H1 (cell line): Measurements from ENCODE around the gene ABCB11. TPM values are rescaled to one million over a fixed set of nuclear protein-coding genes. Genes with fewer than 3 reads are reported as not detected.

Experiments used
- CTCF ChIA-PET: fragments of 300-600 bp; sonication (Branson Sonifier 250); formaldehyde crosslinking; loops from one replicate; lab custom pipeline; 2021; ENCODE audit not compliant: partially characterized antibody; lab: Charles Lee
- POLR2A ChIA-PET: fragments of 300-600 bp; sonication (Branson Sonifier 250); formaldehyde crosslinking; loops from one replicate; lab custom pipeline; 2021; ENCODE audit warnings: inconsistent platforms; ENCODE audit not compliant: partially characterized antibody; lab: Charles Lee
- DNase-seq, 2 experiments: peaks; one replicate each; pipeline versions ENCODE4 v3.0.0 to v3.0.0-alpha.2; 2010 to 2022; ENCODE audit warnings: low spot score in 2 of 2, low read depth in 1 of 2, mixed read lengths in 1 of 2
- FAIRE-seq: peaks from 2 replicates; lab custom pipeline; 2011; peaks lifted over from hg19 to GRCh38; lab: Jason Lieb, UNC
- H2AFZ ChIP-seq: 2 replicates; pipeline ENCODE4 v1.8.1; 2012; ENCODE audit warnings: low read length, inconsistent platforms
- H2AK5ac ChIP-seq: 2 replicates; pipeline ENCODE4 v1.6.1; 2013; ENCODE audit warnings: low read depth, low read length
- H2BK120ac ChIP-seq: replicated peaks from 2 replicates; pipeline ENCODE3; 2013; ENCODE audit warnings: low read depth, low read length, inconsistent platforms
- H2BK12ac ChIP-seq: 2 replicates; pipeline ENCODE4 v1.6.1; 2013; ENCODE audit warnings: low read depth, low read length
- H2BK15ac ChIP-seq: 2 replicates; pipeline ENCODE4 v1.6.1; 2013; ENCODE audit warnings: low read length
- H2BK20ac ChIP-seq: 2 replicates; pipeline ENCODE4 v1.6.1; 2013; ENCODE audit warnings: low read length
- H2BK5ac ChIP-seq: 2 replicates; pipeline ENCODE4 v1.6.1; 2013; ENCODE audit warnings: low read depth, low read length
- H3K14ac ChIP-seq: 2 replicates; pipeline ENCODE4 v1.6.1; 2013; ENCODE audit warnings: inconsistent platforms; ENCODE audit not compliant: insufficient read length
- H3K18ac ChIP-seq: 2 replicates; pipeline ENCODE4 v1.6.1; 2013; ENCODE audit warnings: low read length; ENCODE audit errors: extremely low read depth
- H3K23ac ChIP-seq: 2 replicates; pipeline ENCODE4 v1.6.1; 2013; ENCODE audit warnings: inconsistent platforms; ENCODE audit not compliant: insufficient read length
- H3K23me2 ChIP-seq: 2 replicates; pipeline ENCODE4 v1.6.1; 2013; ENCODE audit warnings: low read depth, low read length
- H3K27ac ChIP-seq: 2 replicates; pipeline ENCODE4 v1.6.1; 2011; ENCODE audit warnings: low read depth, low read length, inconsistent platforms
- H3K27me3 ChIP-seq, 4 experiments: replicated peaks in 1 of 4; 1 replicate in 1 of 4; 2 replicates in 3 of 4; pipeline versions ENCODE4 v1.6.1 to v1.8.1; 2011 to 2013; ENCODE audit warnings: low read length in 3 of 4, mild to moderate bottlenecking in 3 of 4, inconsistent platforms in 2 of 4, mixed read lengths in 2 of 4, moderate library complexity in 1 of 4; ENCODE audit not compliant: control insufficient read depth in 3 of 4, insufficient read depth in 3 of 4; ENCODE audit errors: extremely low read depth in 1 of 4
- H3K36me3 ChIP-seq, 4 experiments: 2 replicates each; pipeline versions ENCODE4 v1.6.1 to v1.8.1; 2011 to 2013; ENCODE audit warnings: mild to moderate bottlenecking in 4 of 4, low read length in 3 of 4, moderate library complexity in 2 of 4, control low read depth in 1 of 4, inconsistent platforms in 1 of 4; ENCODE audit not compliant: insufficient read depth in 4 of 4, control insufficient read depth in 2 of 4
- H3K4ac ChIP-seq: replicated peaks from 2 replicates; pipeline ENCODE3; 2013; ENCODE audit warnings: low read length, low read depth, mixed read lengths, inconsistent platforms; ENCODE audit not compliant: insufficient read length
- H3K4me1 ChIP-seq, 4 experiments: replicated peaks in 1 of 4; 1 replicate in 1 of 4; 2 replicates in 3 of 4; pipeline versions ENCODE4 v1.6.1 to v1.8.1; 2011 to 2013; ENCODE audit warnings: low read length in 3 of 4, inconsistent platforms in 2 of 4, mixed read lengths in 1 of 4; ENCODE audit not compliant: insufficient read depth in 4 of 4, control insufficient read depth in 3 of 4
- H3K4me2 ChIP-seq, 2 experiments: 2 replicates each; pipeline versions ENCODE4 v1.6.1 to v1.8.1; 2011 to 2013; ENCODE audit warnings: low read depth in 2 of 2, low read length in 2 of 2, control low read depth in 1 of 2, inconsistent platforms in 1 of 2, mild to moderate bottlenecking in 1 of 2; ENCODE audit not compliant: insufficient read depth in 1 of 2
- H3K4me3 ChIP-seq, 4 experiments: fragments of 200-600, 300-600 bp in 1 of 4; sonication (generic), shearing (Covaris generic), sonication (Bioruptor Twin) in 1 of 4; 2 replicates each; pipeline versions ENCODE4 v1.5.1 to v1.8.1; 2011 to 2016; ENCODE audit warnings: low read length in 4 of 4, low read depth in 3 of 4, control low read depth in 2 of 4, inconsistent platforms in 2 of 4, mild to moderate bottlenecking in 2 of 4, mixed read lengths in 1 of 4, moderate library complexity in 1 of 4; ENCODE audit not compliant: insufficient read depth in 2 of 4; ENCODE audit errors: extremely low read depth in 1 of 4
- H3K56ac ChIP-seq: replicated peaks from 2 replicates; pipeline ENCODE3; 2013; ENCODE audit warnings: low read depth, mild to moderate bottlenecking, mixed read lengths, low read length, inconsistent platforms; ENCODE audit not compliant: insufficient read length
- H3K79me1 ChIP-seq: 2 replicates; pipeline ENCODE4 v1.6.1; 2013; ENCODE audit warnings: low read depth, low read length, control low read depth
- H3K79me2 ChIP-seq, 2 experiments: 2 replicates each; pipeline versions ENCODE4 v1.6.1 to v1.8.1; 2012 to 2013; ENCODE audit warnings: low read length in 2 of 2, mild to moderate bottlenecking in 2 of 2, inconsistent platforms in 1 of 2; ENCODE audit not compliant: insufficient read depth in 2 of 2, control insufficient read depth in 1 of 2
- H3K9ac ChIP-seq, 4 experiments: replicated peaks in 1 of 4; 1 replicate in 1 of 4; 2 replicates in 3 of 4; pipeline versions ENCODE4 v1.6.1 to v1.8.1; 2011 to 2013; ENCODE audit warnings: low read depth in 3 of 4, low read length in 3 of 4, control low read depth in 2 of 4, mild to moderate bottlenecking in 2 of 4, moderate library complexity in 2 of 4, inconsistent platforms in 1 of 4; ENCODE audit errors: extremely low read depth in 1 of 4
- H3K9me3 ChIP-seq, 2 experiments: 2 replicates each; pipeline versions ENCODE4 v1.6.1 to v1.8.1; 2012 to 2013; ENCODE audit warnings: mild to moderate bottlenecking in 2 of 2, moderate library complexity in 2 of 2, control low read depth in 1 of 2, inconsistent platforms in 1 of 2, low read depth in 1 of 2, low read length in 1 of 2, mixed read lengths in 1 of 2; ENCODE audit not compliant: insufficient read depth in 2 of 2
- H4K20me1 ChIP-seq, 2 experiments: replicated peaks in 1 of 2; 2 replicates each; pipeline versions ENCODE3 to v1.8.1; 2011 to 2013; ENCODE audit warnings: inconsistent platforms in 2 of 2, low read length in 2 of 2, mild to moderate bottlenecking in 1 of 2; ENCODE audit not compliant: insufficient read depth in 2 of 2, control insufficient read depth in 1 of 2
- H4K5ac ChIP-seq: 2 replicates; pipeline ENCODE4 v1.6.1; 2013; ENCODE audit warnings: low read length, low read depth, mixed read lengths, inconsistent platforms; ENCODE audit not compliant: insufficient read length
- H4K8ac ChIP-seq: 2 replicates; pipeline ENCODE4 v1.8.0; 2013; ENCODE audit warnings: mild to moderate bottlenecking, moderate library complexity, low read length, inconsistent platforms; ENCODE audit not compliant: insufficient read depth; ENCODE audit errors: extremely low read depth
- H4K91ac ChIP-seq: replicated peaks from 2 replicates; pipeline ENCODE3; 2013; ENCODE audit warnings: low read length, mixed read lengths, inconsistent platforms; ENCODE audit not compliant: insufficient read length
- CHD1 ChIP-seq: IDR thresholded peaks from 2 replicates; pipeline ENCODE4 v1.6.1; 2012; ENCODE audit warnings: low read depth, low read length, improper control_type of control experiment
- GTF2F1 ChIP-seq: IDR thresholded peaks from 2 replicates; pipeline ENCODE4 v1.6.1; 2012; ENCODE audit warnings: low read depth, low read length, improper control_type of control experiment, borderline replicate concordance
- KDM1A ChIP-seq: fragments of 200-600, 300-600 bp; sonication (generic); IDR thresholded peaks from 2 replicates; pipeline ENCODE4 v1.7.1; 2016; ENCODE audit warnings: mild to moderate bottlenecking, low read length, borderline replicate concordance
- RNF2 ChIP-seq: fragments of 200-900, 300-1000 bp; sonication (generic); IDR thresholded peaks from 2 replicates; pipeline ENCODE4 v1.7.1; 2016; ENCODE audit warnings: borderline replicate concordance, low read depth, mild to moderate bottlenecking, antibody characterized with exemption, low read length; ENCODE audit not compliant: poor library complexity, severe bottlenecking; ENCODE audit errors: missing control alignments
- YY1 ChIP-seq: IDR thresholded peaks from 2 replicates; pipeline ENCODE4 v1.6.1; 2011; ENCODE audit warnings: low read depth, mild to moderate bottlenecking, low read length
- whole genome bisulfite sequencing, 2 experiments: shearing (Covaris generic) in 1 of 2; methylation state at CpG; one replicate each; pipeline versions ENCODE4 v1.1.6 to v1.1.7; 2013 to 2015; ENCODE audit warnings: low lambda C conversion rate in 2 of 2, mixed read lengths in 2 of 2, inconsistent platforms in 1 of 2, low coverage in 1 of 2, missing lambda C conversion rate in 1 of 2; ENCODE audit not compliant: insufficient replicate concordance in 2 of 2, insufficient coverage in 1 of 2, insufficient read length in 1 of 2; ENCODE audit errors: extremely low coverage in 1 of 2, missing lambda C conversion rate in 1 of 2; 5-methylcytosine and 5-hydroxymethylcytosine counted together
- polyA plus RNA-seq, 7 experiments: library from polyadenylated mRNA; depleted of rRNA in 3 of 7; stranded (reverse) in 5 of 7; unstranded in 2 of 7; fragments of >200 nt in 5 of 7; fragments of 200-250 nt in 2 of 7; gene quantifications; 1 replicate in 5 of 7; 2 replicates in 1 of 7; 4 replicates in 1 of 7; pipeline versions ENCODE4 v1.2.1 to v1.2.3, GENCODE V29; 2011 to 2013; ENCODE audit warnings: missing spikeins in 2 of 7, mixed read lengths in 2 of 7
- total RNA-seq: library from RNA; stranded (reverse); fragmentation: NEBNext Ultra II Directional; extraction: Animal tissue kit (Norgen Biotek cat#: 25700); gene quantifications from 2 replicates; pipeline ENCODE4 v1.2.1, GENCODE V29; 2021
- TF ChIP-seq, protein P1 (sequence below): IDR thresholded peaks from 2 replicates; pipeline ENCODE4 v1.6.1; 2012; ENCODE audit warnings: inconsistent platforms

ABCB11 gene
- total and polyA plus RNA-seq, 2 of the 8 experiments (the other 6 are each of a cell fraction or from before 2014, with no cell fraction given): not detected

DNA sequence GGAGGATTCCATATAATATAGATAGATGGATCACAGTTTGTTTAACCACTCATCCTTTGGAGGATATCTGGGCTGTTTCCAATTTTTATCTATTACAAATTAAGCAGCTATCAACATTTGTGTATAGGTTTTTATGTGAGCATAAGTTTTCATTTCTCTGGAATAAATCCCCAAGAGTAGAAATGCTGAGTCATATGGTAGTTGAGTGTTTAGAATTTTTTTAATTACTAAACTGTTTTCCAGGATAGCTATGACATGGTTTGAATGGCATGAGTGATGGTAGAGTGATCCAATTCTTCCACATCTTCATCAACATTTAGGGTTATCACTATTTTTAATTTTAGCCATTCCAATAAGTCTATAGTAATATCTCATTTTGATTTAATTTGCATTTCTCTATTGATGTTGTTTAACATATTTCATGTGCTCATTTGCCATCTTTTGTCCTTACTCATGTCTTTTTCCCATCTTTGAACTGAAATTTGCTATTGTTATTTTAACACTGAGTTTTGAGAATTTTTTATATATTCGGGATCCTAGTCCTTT is 31.4 kb downstream of the ABCB11 start:
- WGBS, 2 experiments: 94% methylated on average over 1 of the region's 1 CpG; no CpG with 5 or more reads in 1 of the 2 experiments
- Histone ChIP-seq H3K18ac (no peak overlapping the region), H2BK12ac (no peak overlapping the region), H4K5ac (no peak overlapping the region), H3K27me3 (no peaks in the 10 kb centered on the region), H2BK20ac (no peak overlapping the region), H3K4me2 (no peak overlapping the region), H3K14ac (no peak overlapping the region), H3K56ac (no peak overlapping the region), H3K79me2 (no peaks in the 10 kb centered on the region), H3K4me1 (no peaks in the 10 kb centered on the region), H3K4me3 (no peak overlapping the region), H2BK120ac (no peak overlapping the region), H2BK5ac (no peak overlapping the region), H3K23me2 (no peaks in the 10 kb centered on the region; the same call in 1 of the 2 replicates), H3K23ac (no peak overlapping the region), H2BK15ac (no peak overlapping the region), H3K9me3 (no peaks in the 10 kb centered on the region), H2AK5ac (no peak overlapping the region), H3K36me3 (no peaks in the 10 kb centered on the region), H3K9ac (no peak overlapping the region), H4K8ac (no peak overlapping the region), H3K27ac (no peak overlapping the region), H3K4ac (no peak overlapping the region), H2AFZ (no peak overlapping the region), H4K20me1 (no peaks in the 10 kb centered on the region), H3K79me1 (no peaks in the 10 kb centered on the region), H4K91ac (no peak overlapping the region)
- DNase-seq (no peak), FAIRE-seq (no peak)
- TF ChIP-seq, protein P1, sequence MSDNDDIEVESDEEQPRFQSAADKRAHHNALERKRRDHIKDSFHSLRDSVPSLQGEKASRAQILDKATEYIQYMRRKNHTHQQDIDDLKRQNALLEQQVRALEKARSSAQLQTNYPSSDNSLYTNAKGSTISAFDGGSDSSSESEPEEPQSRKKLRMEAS: no peak
- no peak for TF ChIP-seq YY1
- TF ChIP-seq RNF2: no peak
- no peak for TF ChIP-seq CHD1
- no peak for TF ChIP-seq KDM1A
- no peak for TF ChIP-seq GTF2F1
- CTCF ChIA-PET: interaction anchor here (1.0 to 1.6 kb wide), 2 partner anchors 52 to 85 kb away, joined by 3 read pairs; no protein-coding TSS in a partner anchor
- POLR2A ChIA-PET: no interaction called here
